GM19023 (cell line): Measurements from ENCODE around the gene GUCY1B1.
"Not testable (repeated sequence)": the region's sequence is repeated elsewhere in the genome, so short reads cannot be mapped to it uniquely, and the experiment has no call there.

ENCODE experiments used
- ATAC-seq: cut with Tn5 transposase; IDR thresholded peaks from one replicate; pipeline ENCODE4 v1.9.1; 2021; ENCODE audit warnings: mild to moderate bottlenecking, moderate library complexity; ENCODE audit not compliant: unreplicated experiment

GUCY1B1 gene

GRCh38 chr4:155797581-155797980 is 38.8 kb downstream of the GUCY1B1 start:
- ATAC-seq = not testable (repeated sequence)

DNA sequence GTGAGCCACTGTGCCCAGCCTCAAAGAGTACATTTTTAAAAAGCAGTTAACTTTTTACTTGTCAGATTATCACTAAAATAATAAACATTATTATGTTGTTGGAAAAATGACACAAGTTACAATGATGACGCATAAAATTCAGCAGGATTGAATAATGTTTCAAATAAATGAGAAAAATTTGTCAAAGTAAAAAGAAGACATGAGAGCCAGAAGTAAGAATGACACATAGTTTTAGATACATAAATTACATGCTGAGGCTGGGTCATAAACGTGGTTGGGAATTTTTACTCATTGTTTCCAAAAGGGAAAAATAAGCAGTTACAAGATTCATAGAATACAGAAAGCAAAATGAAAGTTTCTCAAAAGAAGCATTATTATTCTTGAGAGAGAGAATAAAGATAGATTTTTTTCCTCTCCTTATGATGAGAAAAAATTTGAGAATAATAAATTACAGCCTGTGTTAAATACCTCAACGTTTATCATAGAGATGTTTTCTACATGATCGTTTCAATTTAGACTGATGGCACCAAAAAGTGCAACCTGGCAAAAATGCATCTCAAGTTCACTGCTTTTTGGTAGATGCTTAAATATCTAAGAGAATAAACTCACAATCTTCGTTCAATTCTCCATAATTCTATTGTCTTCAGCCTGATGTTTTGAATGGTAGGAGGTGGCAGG is 40.4 kb downstream of the GUCY1B1 start:
- ATAC-seq = no peak

DNA sequence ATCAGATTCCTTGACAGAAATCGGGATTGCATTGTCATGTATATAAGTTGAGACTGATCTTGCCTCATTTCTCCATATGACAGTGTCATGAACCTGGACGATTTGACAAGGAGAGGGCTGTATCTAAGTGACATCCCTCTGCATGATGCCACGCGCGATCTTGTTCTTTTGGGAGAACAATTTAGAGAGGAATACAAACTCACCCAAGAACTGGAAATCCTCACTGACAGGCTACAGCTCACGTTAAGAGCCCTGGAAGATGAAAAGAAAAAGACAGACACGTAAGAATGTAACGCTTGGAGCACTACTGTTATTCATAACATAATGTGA is 40.9 kb downstream of the GUCY1B1 start:
- ATAC-seq = no peak

DNA sequence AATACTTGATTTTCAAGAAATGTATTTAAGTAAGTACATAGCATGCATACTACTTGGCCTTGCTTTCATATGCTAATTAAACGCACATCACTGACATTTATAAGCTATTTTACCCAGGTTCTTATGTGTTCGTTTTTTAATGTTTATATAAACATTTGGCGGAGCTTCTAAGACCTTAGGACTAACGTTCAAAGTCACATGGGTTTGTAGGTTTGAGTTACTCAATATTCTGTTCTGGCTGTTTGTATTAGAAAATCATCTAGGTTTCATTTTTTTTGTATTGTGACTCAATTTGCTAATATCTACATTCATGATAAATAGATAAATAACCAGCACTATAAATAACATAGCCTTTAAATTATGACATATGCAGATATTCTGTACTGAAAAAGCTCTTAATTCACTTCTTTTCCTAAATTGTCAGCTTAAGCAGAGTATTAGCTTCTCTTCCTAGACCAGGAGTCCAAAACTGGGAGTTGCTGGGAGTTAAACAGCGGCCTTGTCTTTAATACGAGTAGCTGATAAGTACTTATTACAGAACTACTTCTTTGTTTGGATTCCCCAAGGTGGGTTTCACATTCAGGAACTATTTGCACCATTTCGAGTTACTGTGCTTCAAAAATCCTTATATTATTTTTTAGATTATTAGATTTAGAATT is 42.0 kb downstream of the GUCY1B1 start:
- no peak for ATAC-seq

GRCh38 chr4:155802190-155802959 is 43.6 kb downstream of the GUCY1B1 start:
- ATAC-seq = no peak

DNA sequence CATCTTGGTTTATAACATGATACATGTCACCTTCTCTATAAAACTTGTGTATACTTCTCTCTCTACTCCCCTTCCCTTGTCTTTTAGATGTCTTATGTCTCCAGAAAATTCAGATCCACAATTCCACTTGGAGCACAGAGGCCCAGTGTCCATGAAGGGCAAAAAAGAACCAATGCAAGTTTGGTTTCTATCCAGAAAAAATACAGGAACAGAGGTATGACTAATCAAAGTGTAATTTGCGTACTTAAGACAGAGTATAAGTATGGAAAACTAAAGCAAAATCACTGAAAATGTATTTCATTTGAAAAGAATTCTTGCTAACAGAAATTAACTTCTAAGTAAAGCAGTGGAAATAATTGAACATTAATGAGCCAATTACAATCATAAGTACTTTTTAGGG is 46.2 kb downstream of the GUCY1B1 start:
- ATAC-seq = no peak

- ATAC-seq = no peak
Measured at GRCh38 chr4:155807021-155807420, 48.2 kb downstream of the GUCY1B1 start.

DNA sequence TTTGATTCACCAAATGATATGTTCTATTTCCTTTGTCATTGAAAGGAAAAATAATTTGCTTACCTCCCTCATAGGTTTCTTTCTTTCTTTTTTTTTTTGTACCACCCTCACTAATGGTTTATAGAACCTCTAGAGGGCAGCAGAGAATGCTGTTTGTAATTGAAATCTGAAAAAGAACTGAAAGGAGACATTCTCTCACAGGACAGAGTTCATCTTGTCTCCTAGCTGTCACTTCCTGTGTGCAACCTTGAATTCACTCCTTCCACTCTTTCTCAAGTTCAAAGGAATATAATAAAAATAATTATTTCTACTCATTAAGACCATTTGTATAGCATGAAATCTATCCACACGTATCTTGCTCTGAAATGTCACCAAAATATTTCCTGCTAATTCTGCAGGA is 51.0 kb downstream of the GUCY1B1 start:
- ATAC-seq = peak; percentile 99

GRCh38 chr4:155811083-155811482 is 52.3 kb downstream of the GUCY1B1 start:
- no peak for ATAC-seq

DNA sequence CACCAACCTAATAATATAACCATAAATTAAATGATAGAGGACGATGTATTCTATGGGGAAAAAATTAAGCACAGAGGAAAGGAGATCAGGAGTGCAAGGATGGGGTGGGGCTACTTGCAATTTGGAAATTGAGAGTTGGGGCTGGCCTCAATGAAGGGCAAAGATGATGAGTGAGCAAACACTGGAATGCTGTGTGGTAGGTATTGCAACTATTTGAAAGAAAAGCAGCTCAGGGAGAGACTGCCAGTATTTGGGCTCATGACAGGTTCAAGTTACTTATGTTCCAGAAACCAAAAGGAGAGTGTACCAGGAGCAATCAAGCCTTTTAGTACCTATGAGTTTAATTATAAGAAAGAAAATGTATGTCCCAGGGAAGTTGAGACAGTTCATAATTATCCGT is 59.8 kb downstream of the GUCY1B1 start:
- no peak for ATAC-seq

GRCh38 chr4:155819066-155819465 is 60.2 kb downstream of the GUCY1B1 start:
- no peak for ATAC-seq

GRCh38 chr4:155820887-155821518 is 62.2 kb downstream of the GUCY1B1 start:
- no peak for ATAC-seq

GRCh38 chr4:155822572-155822971 is 63.8 kb downstream of the GUCY1B1 start:
- no peak for ATAC-seq

GRCh38 chr4:155828628-155829027 is 69.8 kb downstream of the GUCY1B1 start:
- ATAC-seq = no peak

DNA sequence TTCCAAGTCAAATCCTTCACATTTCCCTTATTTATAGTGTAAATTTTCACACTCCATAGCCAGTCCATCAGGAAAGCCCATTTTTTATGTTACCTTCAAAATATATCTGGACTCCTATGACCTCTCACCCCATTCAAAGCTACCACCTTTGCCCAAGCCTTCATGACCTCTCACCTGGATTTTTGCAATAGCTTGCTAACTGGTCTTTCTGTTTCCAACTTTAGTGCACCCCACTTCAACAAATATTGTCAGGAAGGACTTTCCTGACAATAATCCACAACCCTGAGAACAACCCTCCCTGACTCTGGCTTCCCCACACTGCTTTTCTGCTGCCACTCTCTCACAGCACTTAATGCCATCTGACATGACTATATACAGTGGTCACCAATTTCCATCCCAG is 73.8 kb downstream of the GUCY1B1 start:
- no peak for ATAC-seq

GRCh38 chr4:155837203-155837796 is 78.5 kb downstream of the GUCY1B1 start:
- no peak for ATAC-seq

DNA sequence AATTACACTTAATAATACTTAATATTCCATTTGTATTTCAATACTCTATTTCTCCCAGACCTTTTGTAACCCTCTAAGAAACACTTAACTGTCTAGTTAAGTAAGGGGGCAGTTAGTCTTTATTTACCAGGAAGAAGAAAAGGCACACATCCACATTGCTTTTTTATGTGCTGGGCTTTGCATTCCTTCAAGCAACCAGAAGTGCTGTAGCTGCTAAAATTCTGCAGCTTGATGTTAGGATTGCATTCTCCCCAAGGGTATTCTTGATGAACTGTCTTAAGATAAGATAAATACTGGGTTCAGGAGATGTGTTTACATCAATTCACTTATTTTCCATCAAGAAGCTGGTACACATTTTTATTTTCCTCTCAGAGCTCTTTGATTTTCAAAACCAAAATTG is 83.3 kb downstream of the GUCY1B1 start:
- no peak for ATAC-seq

GRCh38 chr4:155846929-155847328 is 88.1 kb downstream of the GUCY1B1 start:
- no peak for ATAC-seq

DNA sequence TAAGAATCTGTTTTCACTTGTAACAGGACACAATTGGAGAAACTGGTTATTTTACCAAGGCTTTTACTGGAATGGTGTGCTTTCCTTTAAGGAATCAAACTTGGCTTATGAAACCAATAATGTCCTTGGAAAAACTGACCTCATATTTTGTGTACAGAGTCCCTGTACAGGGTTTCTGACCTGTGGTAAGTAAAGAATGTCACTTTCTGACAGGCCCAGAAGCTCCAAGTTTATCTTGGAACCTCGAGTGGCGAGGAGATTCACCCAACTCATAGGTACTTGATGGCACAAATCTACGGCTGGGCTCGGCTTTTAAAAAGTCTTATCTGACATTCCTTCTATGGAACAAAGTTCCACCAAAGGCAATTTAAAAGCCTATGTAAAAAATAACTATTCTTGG is 90.2 kb downstream of the GUCY1B1 start:
- ATAC-seq = no peak

DNA sequence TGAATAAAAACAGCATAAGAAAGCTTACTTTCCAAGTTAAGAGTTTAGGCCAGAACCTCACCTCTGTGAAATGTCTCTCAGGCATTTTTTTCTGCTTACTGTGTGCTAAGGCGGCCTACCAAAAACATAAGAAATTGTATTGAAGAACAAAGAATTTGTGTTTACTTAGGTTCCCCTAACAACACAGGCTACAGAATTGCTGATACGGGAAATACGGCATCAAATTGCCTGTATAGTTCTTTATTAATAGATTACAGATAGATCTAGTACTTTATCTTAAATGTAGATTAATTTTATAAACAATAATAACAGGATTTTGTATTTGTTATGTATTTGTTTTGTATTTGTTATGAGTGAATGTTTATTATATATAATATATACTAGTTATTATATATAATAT is 94.4 kb downstream of the GUCY1B1 start:
- ATAC-seq = no peak

DNA sequence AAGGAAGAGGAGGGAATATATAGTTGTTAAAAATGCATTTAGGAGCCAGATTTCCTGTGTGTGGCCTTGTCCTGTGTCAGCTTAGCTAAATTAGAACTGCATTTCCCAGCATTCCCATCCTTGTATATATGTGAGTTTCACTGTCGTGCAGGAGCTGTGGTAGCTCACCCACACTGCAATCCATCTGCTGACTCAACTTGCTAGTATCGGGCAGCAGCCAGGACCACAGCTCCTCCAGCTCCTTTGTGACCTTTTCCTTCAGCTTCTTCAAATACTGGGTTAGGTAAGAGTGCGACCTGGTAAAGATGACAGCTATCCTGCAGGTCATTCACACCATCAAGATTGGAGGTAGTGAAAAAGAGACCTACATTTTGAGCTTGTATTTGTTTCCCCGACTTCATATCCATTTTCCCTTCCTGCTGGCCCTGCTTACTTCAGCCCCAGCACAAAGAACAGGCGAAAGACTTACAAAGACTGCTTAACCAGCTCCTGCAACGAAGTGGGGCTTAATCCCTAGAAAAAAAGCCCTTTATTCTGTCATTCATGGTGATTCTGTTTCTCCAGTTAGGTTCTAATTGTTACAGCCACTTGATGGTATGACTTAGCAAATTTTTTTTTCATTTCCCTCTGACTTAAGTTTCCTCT is 95.9 kb downstream of the GUCY1B1 start:
- ATAC-seq = no peak
